Astrocyte (in vitro differentiated cells and primary cell): Measurements from ENCODE around the gene PPP6C. TPM values are rescaled to one million over a fixed set of nuclear protein-coding genes. Genes with fewer than 3 reads are reported as not detected.
A peak's percentile ranks its signal among the peaks of the same experiment; 100 is the strongest.

Source experiments
- DNase-seq: peaks from one replicate; pipeline ENCODE4 v3.0.0-alpha.2; 2010; ENCODE audit warnings: low read depth
- FAIRE-seq: peaks from 2 replicates; lab custom pipeline; 2011; peaks lifted over from hg19 to GRCh38; lab: Jason Lieb, UNC
- H2AFZ ChIP-seq: 2 replicates; pipeline ENCODE4 v1.6.0; 2012; ENCODE audit warnings: low read depth, low read length, inconsistent platforms
- H3K27ac ChIP-seq: 2 replicates; pipeline ENCODE4 v1.5.1; 2011; ENCODE audit warnings: low read depth, low read length, inconsistent platforms
- H3K27me3 ChIP-seq: 2 replicates; pipeline ENCODE4 v1.6.0; 2011; ENCODE audit warnings: low read length, inconsistent platforms; ENCODE audit not compliant: insufficient read depth
- H3K36me3 ChIP-seq: 2 replicates; pipeline ENCODE4 v1.5.1; 2011; ENCODE audit warnings: low read length, inconsistent platforms; ENCODE audit not compliant: insufficient read depth
- H3K4me1 ChIP-seq: 2 replicates; pipeline ENCODE4 v1.5.1; 2011; ENCODE audit warnings: low read length, inconsistent platforms; ENCODE audit not compliant: insufficient read depth
- H3K4me2 ChIP-seq: 2 replicates; pipeline ENCODE4 v1.6.0; 2012; ENCODE audit warnings: low read length, inconsistent platforms
- H3K4me3 ChIP-seq: 2 replicates; pipeline ENCODE4 v1.5.1; 2011; ENCODE audit warnings: low read depth, mild to moderate bottlenecking, low read length, inconsistent platforms; ENCODE audit not compliant: insufficient read depth
- H3K79me2 ChIP-seq: 2 replicates; pipeline ENCODE4 v1.6.0; 2012; ENCODE audit warnings: mild to moderate bottlenecking, low read length, inconsistent platforms; ENCODE audit not compliant: insufficient read depth
- H3K9ac ChIP-seq: 2 replicates; pipeline ENCODE4 v1.6.0; 2012; ENCODE audit warnings: mild to moderate bottlenecking, low read length, inconsistent platforms
- H3K9me3 ChIP-seq: 2 replicates; pipeline ENCODE4 v1.5.1; 2012; ENCODE audit warnings: low read depth, mild to moderate bottlenecking, low read length, inconsistent platforms; ENCODE audit not compliant: insufficient read depth
- H4K20me1 ChIP-seq: 2 replicates; pipeline ENCODE4 v1.6.0; 2012; ENCODE audit warnings: low read length, inconsistent platforms; ENCODE audit not compliant: insufficient read depth
- H3K27ac Mint-ChIP-seq: one replicate; pipeline ENCODE4 v1.8.0; 2021; ENCODE audit warnings: mild to moderate bottlenecking, mixed read lengths; ENCODE audit not compliant: unreplicated experiment
- H3K27me3 Mint-ChIP-seq: one replicate; pipeline ENCODE4 v1.8.0; 2021; ENCODE audit warnings: low read depth, mixed read lengths; ENCODE audit not compliant: unreplicated experiment
- H3K36me3 Mint-ChIP-seq: one replicate; pipeline ENCODE4 v1.8.0; 2021; ENCODE audit warnings: low read depth, mixed read lengths; ENCODE audit not compliant: unreplicated experiment
- H3K4me1 Mint-ChIP-seq: one replicate; pipeline ENCODE4 v1.8.0; 2021; ENCODE audit warnings: low read depth, mixed read lengths; ENCODE audit not compliant: unreplicated experiment
- H3K4me3 Mint-ChIP-seq: one replicate; pipeline ENCODE4 v1.8.0; 2021; ENCODE audit warnings: mild to moderate bottlenecking, moderate library complexity, mixed read lengths; ENCODE audit not compliant: unreplicated experiment
- H3K9me3 Mint-ChIP-seq: one replicate; pipeline ENCODE4 v1.8.0; 2021; ENCODE audit warnings: mild to moderate bottlenecking, mixed read lengths; ENCODE audit not compliant: unreplicated experiment
- CTCF ChIP-seq: IDR thresholded peaks from 2 replicates; pipeline ENCODE4 v1.5.1; 2011; ENCODE audit warnings: low read depth, mild to moderate bottlenecking, inconsistent platforms, low read length, moderate library complexity; ENCODE audit not compliant: insufficient read depth
- EZH2 ChIP-seq: IDR thresholded peaks from 2 replicates; pipeline ENCODE4 v1.6.1; 2012; ENCODE audit warnings: mild to moderate bottlenecking, low read length, inconsistent platforms; ENCODE audit not compliant: insufficient read depth
- total RNA-seq: library from RNA; stranded (reverse); gene quantifications from 2 replicates; pipeline ENCODE4 v1.2.1, GENCODE V29; 2021

The PPP6C gene
- total RNA-seq, 1 donor from 2014 or later: 41.1 TPM

GRCh38 chr9:125161284-125161918 is 28.2 kb downstream of the PPP6C start:
- H3K27ac ChIP-seq: no peak overlapping the region
- H3K36me3 ChIP-seq: peaks cover 7% of the 10 kb centered on the region
- peaks cover 11% of the 10 kb centered on the region for H3K4me1 Mint-ChIP-seq
- no peak overlapping the region for H3K27ac Mint-ChIP-seq
- no peak for TF ChIP-seq CTCF
- no peak for TF ChIP-seq EZH2
- FAIRE-seq: no peak
- no peaks in the 10 kb centered on the region for H3K27me3 ChIP-seq
- H4K20me1 ChIP-seq: peaks cover 26% of the 10 kb centered on the region
- H3K79me2 ChIP-seq: peaks cover 45% of the 10 kb centered on the region
- H3K4me2 ChIP-seq: no peak overlapping the region
- no peaks in the 10 kb centered on the region for H3K9me3 ChIP-seq
- H2AFZ ChIP-seq: no peak overlapping the region
- DNase-seq: peak; percentile 27
- no peaks in the 10 kb centered on the region for H3K9me3 Mint-ChIP-seq
- no peak overlapping the region for H3K4me3 Mint-ChIP-seq
- H3K36me3 Mint-ChIP-seq: peaks cover 5% of the 10 kb centered on the region
- no peak overlapping the region for H3K4me3 ChIP-seq
- no peak overlapping the region for H3K9ac ChIP-seq
- H3K27me3 Mint-ChIP-seq: no peaks in the 10 kb centered on the region
- no peaks in the 10 kb centered on the region for H3K4me1 ChIP-seq

- Histone ChIP-seq H3K9ac (no peak overlapping the region), H3K9me3 (no peaks in the 10 kb centered on the region), H3K27ac (no peak overlapping the region), H3K4me3 (no peak overlapping the region), H2AFZ (no peak overlapping the region), H3K4me2 (no peak overlapping the region), H4K20me1 (peaks cover 20% of the 10 kb centered on the region), H3K4me1 (no peaks in the 10 kb centered on the region), H3K27me3 (no peaks in the 10 kb centered on the region), H3K79me2 (peaks cover 45% of the 10 kb centered on the region), H3K36me3 (peaks cover 7% of the 10 kb centered on the region)
- Mint-ChIP-seq H3K4me1 (peaks cover 11% of the 10 kb centered on the region), H3K4me3 (no peak overlapping the region), H3K9me3 (no peaks in the 10 kb centered on the region), H3K27me3 (no peaks in the 10 kb centered on the region), H3K27ac (no peak overlapping the region), H3K36me3 (peaks cover 5% of the 10 kb centered on the region)
- TF ChIP-seq EZH2 (no peak), CTCF (no peak)
- DNase-seq (no peak), FAIRE-seq (no peak)
Observed at GRCh38 chr9:125160750-125161149, 28.9 kb downstream of the PPP6C start.

GRCh38 chr9:125156551-125156950 is 33.1 kb downstream of the PPP6C start:
- H3K4me3 Mint-ChIP-seq: no peak overlapping the region
- peaks cover 21% of the 10 kb centered on the region for H3K36me3 ChIP-seq

More at GRCh38 chr9:125156551-125156950, 33.1 kb downstream of the PPP6C start:
- H3K4me2 ChIP-seq: no peak overlapping the region
- Mint-ChIP-seq H3K27ac (no peak overlapping the region), H3K4me1 (peaks cover 5% of the 10 kb centered on the region), H3K36me3 (peaks cover 11% of the 10 kb centered on the region), H3K27me3 (no peaks in the 10 kb centered on the region), H3K9me3 (no peaks in the 10 kb centered on the region)
- no peak for TF ChIP-seq EZH2
- TF ChIP-seq CTCF: no peak
- H3K79me2 ChIP-seq: peaks cover 20% of the 10 kb centered on the region
- FAIRE-seq (no peak), DNase-seq (no peak)
- peaks cover 18% of the 10 kb centered on the region for H4K20me1 ChIP-seq
- H3K27me3 ChIP-seq: no peaks in the 10 kb centered on the region
- no peak overlapping the region for H3K27ac ChIP-seq
- H2AFZ ChIP-seq: no peak overlapping the region
- H3K9me3 ChIP-seq: no peaks in the 10 kb centered on the region
- no peak overlapping the region for H3K4me3 ChIP-seq
- H3K9ac ChIP-seq: no peak overlapping the region
- H3K4me1 ChIP-seq: no peaks in the 10 kb centered on the region
